ENCODE data around the gene ADAMTS14.
"Not testable (repeated sequence)": the region's sequence is repeated elsewhere in the genome, so short reads cannot be mapped to it uniquely, and the experiment has no call there.

Gene ADAMTS14

GRCh38 chr10:70672165-70673042 lies at the start of gene ADAMTS14:
TSS of gene ADAMTS14 (plus strand) at chr10:70672506. CDS start at chr10:70672803, 297 bp downstream.
- no peak for DNase-seq (ENCODE audit: low read depth, low spot score)
- H3K27ac ChIP-seq: no peak within 1 kb of the TSS

- H3K27ac ChIP-seq: no peak overlapping the region
Measured at GRCh38 chr10:70622541-70622940, 49.8 kb upstream of the ADAMTS14 start.

GRCh38 chr10:70622981-70623844 lies 49.1 kb upstream of the ADAMTS14 start:
- H3K27ac ChIP-seq: no peak overlapping the region
- DNase-seq (ENCODE audit: low read depth, low spot score): no peak

More at GRCh38 chr10:70622541-70622940, 49.8 kb upstream of the ADAMTS14 start:
- DNase-seq (ENCODE audit: low read depth, low spot score): no peak

GRCh38 chr10:70626056-70626455 lies 46.2 kb upstream of the ADAMTS14 start:
- H3K27ac ChIP-seq: no peak overlapping the region
- DNase-seq (ENCODE audit: low read depth, low spot score): no peak

- H3K27ac ChIP-seq: no peak overlapping the region
- no peak for DNase-seq (ENCODE audit: low read depth, low spot score)
Measured at GRCh38 chr10:70629338-70629737, 43.0 kb upstream of the ADAMTS14 start.

- H3K27ac ChIP-seq; DNase-seq (ENCODE audit: low read depth, low spot score): not testable (repeated sequence)
Measured at GRCh38 chr10:70631735-70632134, 40.6 kb upstream of the ADAMTS14 start.

- no peak for DNase-seq (ENCODE audit: low read depth, low spot score)
- H3K27ac ChIP-seq: peak overlapping the region; percentile 65
Measured at GRCh38 chr10:70634011-70634410, 38.3 kb upstream of the ADAMTS14 start.

GRCh38 chr10:70634515-70634914 lies 37.8 kb upstream of the ADAMTS14 start:
- not testable (repeated sequence) for DNase-seq (ENCODE audit: low read depth, low spot score)
- H3K27ac ChIP-seq: peak overlapping the region; percentile 65

GRCh38 chr10:70639640-70640383 lies 32.5 kb upstream of the ADAMTS14 start:
- H3K27ac ChIP-seq; DNase-seq (ENCODE audit: low read depth, low spot score): not testable (repeated sequence)

GRCh38 chr10:70643272-70643671 lies 29.0 kb upstream of the ADAMTS14 start:
- DNase-seq (ENCODE audit: low read depth, low spot score); H3K27ac ChIP-seq: not testable (repeated sequence)

- not testable (repeated sequence) for DNase-seq (ENCODE audit: low read depth, low spot score); H3K27ac ChIP-seq
Measured at GRCh38 chr10:70644959-70645358, 27.3 kb upstream of the ADAMTS14 start.

- no peak for DNase-seq (ENCODE audit: low read depth, low spot score)
- no peak overlapping the region for H3K27ac ChIP-seq
Measured at GRCh38 chr10:70647086-70647485, 25.2 kb upstream of the ADAMTS14 start.

GRCh38 chr10:70648427-70648826 lies 23.9 kb upstream of the ADAMTS14 start:
- no peak overlapping the region for H3K27ac ChIP-seq
- no peak for DNase-seq (ENCODE audit: low read depth, low spot score)

- peak overlapping the region; percentile 63 for H3K27ac ChIP-seq
- DNase-seq (ENCODE audit: low read depth, low spot score): peak; percentile 96
Measured at GRCh38 chr10:70649526-70649925, 22.8 kb upstream of the ADAMTS14 start.

- no peak for DNase-seq (ENCODE audit: low read depth, low spot score)
- peak overlapping the region; percentile 63 for H3K27ac ChIP-seq
Measured at GRCh38 chr10:70650104-70650503, 22.2 kb upstream of the ADAMTS14 start.

GRCh38 chr10:70650718-70651117 lies 21.6 kb upstream of the ADAMTS14 start:
- no peak overlapping the region for H3K27ac ChIP-seq
- no peak for DNase-seq (ENCODE audit: low read depth, low spot score)

- H3K27ac ChIP-seq: peak overlapping the region; percentile 54
- no peak for DNase-seq (ENCODE audit: low read depth, low spot score)
Measured at GRCh38 chr10:70651661-70652060, 20.6 kb upstream of the ADAMTS14 start.

GRCh38 chr10:70652761-70653657 lies 19.3 kb upstream of the ADAMTS14 start:
- H3K27ac ChIP-seq: peak overlapping the region; percentile 54
- DNase-seq (ENCODE audit: low read depth, low spot score): no peak

GRCh38 chr10:70655316-70655715 lies 17.0 kb upstream of the ADAMTS14 start:
- H3K27ac ChIP-seq: no peak overlapping the region
- no peak for DNase-seq (ENCODE audit: low read depth, low spot score)

Data from epithelial cell of prostate (primary cell).